SK-N-SH treated with all-trans-retinoic acid at 6 μM for 48 hours (cell line): ENCODE measurements around the gene UHRF1.

Source experiments
- ATAC-seq: fragments of 200-7000 bp; cut with Tn5 transposase; 3 replicates; pipeline ENCODE4 v1.9.1; 2020; ENCODE audit warnings: mild to moderate bottlenecking, moderate library complexity
- ARNTL ChIP-seq: fragments of 450-650 bp; formaldehyde crosslinking; IDR thresholded peaks from 2 replicates; pipeline ENCODE4 v1.5.0; 2020; ENCODE audit warnings: low read depth, mild to moderate bottlenecking, moderate library complexity, borderline replicate concordance
- BACH2 ChIP-seq: fragments of 250-450 bp; sonication (Bioruptor Pico); IDR thresholded peaks from 2 replicates; pipeline ENCODE4 v1.9.0; 2021; ENCODE audit warnings: mild to moderate bottlenecking, borderline replicate concordance
- CREB5 ChIP-seq: fragments of 250-450 bp; sonication (Bioruptor Pico); IDR thresholded peaks from 2 replicates; pipeline ENCODE4 v1.5.1; 2020; ENCODE audit warnings: low read depth, mild to moderate bottlenecking, moderate library complexity
- CSDC2 ChIP-seq: fragments of 250-450 bp; sonication (Bioruptor Pico); IDR thresholded peaks from 2 replicates; pipeline ENCODE4 v1.5.0; 2020; ENCODE audit warnings: mild to moderate bottlenecking, moderate library complexity
- CSRNP3 ChIP-seq: fragments of 250-450 bp; sonication (Bioruptor Pico); IDR thresholded peaks from 2 replicates; pipeline ENCODE4 v1.5.1; 2021; ENCODE audit warnings: mild to moderate bottlenecking, moderate library complexity
- ESRRG ChIP-seq: fragments of 250-450 bp; sonication (Bioruptor Pico); IDR thresholded peaks from 2 replicates; pipeline ENCODE4 v1.6.1; 2021; ENCODE audit warnings: mild to moderate bottlenecking
- GLIS3 ChIP-seq: fragments of 250-450 bp; sonication (Bioruptor Pico); IDR thresholded peaks from 2 replicates; pipeline ENCODE4 v1.5.0; 2020; ENCODE audit warnings: mild to moderate bottlenecking, moderate library complexity
- ISL1 ChIP-seq: fragments of 250-450 bp; sonication (Bioruptor Pico); IDR thresholded peaks from 2 replicates; pipeline ENCODE4 v2.1.2; 2022; ENCODE audit warnings: mild to moderate bottlenecking, moderate library complexity
- OSR1 ChIP-seq: fragments of 250-450 bp; sonication (Bioruptor Pico); IDR thresholded peaks from 2 replicates; pipeline ENCODE4 v1.8.0; 2022; ENCODE audit warnings: moderate library complexity, mild to moderate bottlenecking, inconsistent platforms
- PATZ1 ChIP-seq: fragments of 250-450 bp; sonication (Bioruptor Pico); IDR thresholded peaks from 2 replicates; pipeline ENCODE4 v1.8.0; 2020; ENCODE audit warnings: mild to moderate bottlenecking, moderate library complexity, borderline replicate concordance
- POU6F1 ChIP-seq: fragments of 250-450 bp; sonication (Bioruptor Pico); IDR thresholded peaks from 2 replicates; pipeline ENCODE4 v1.8.0; 2021; ENCODE audit warnings: low read depth, mild to moderate bottlenecking, moderate library complexity, borderline replicate concordance
- PPARA ChIP-seq: fragments of 250-450 bp; sonication (Bioruptor Pico); IDR thresholded peaks from 2 replicates; pipeline ENCODE4 v1.5.0; 2020; ENCODE audit warnings: mild to moderate bottlenecking, borderline replicate concordance
- RARB ChIP-seq: fragments of 250-450 bp; sonication (Bioruptor Pico); IDR thresholded peaks from 2 replicates; pipeline ENCODE4 v1.8.0; 2021; ENCODE audit warnings: mild to moderate bottlenecking, moderate library complexity
- SNAI2 ChIP-seq: fragments of 250-450 bp; sonication (Bioruptor Pico); IDR thresholded peaks from 2 replicates; pipeline ENCODE4 v1.5.0; 2020; ENCODE audit warnings: mild to moderate bottlenecking, moderate library complexity
- TCF4 ChIP-seq: fragments of 250-450 bp; sonication (Bioruptor Pico); IDR thresholded peaks from 2 replicates; pipeline ENCODE4 v1.8.0; 2021; ENCODE audit warnings: mild to moderate bottlenecking, moderate library complexity, borderline replicate concordance
- TOX ChIP-seq: fragments of 250-450 bp; sonication (Bioruptor Pico); IDR thresholded peaks from 2 replicates; pipeline ENCODE4 v1.8.0; 2021; ENCODE audit warnings: mild to moderate bottlenecking, moderate library complexity, borderline replicate concordance
- TSHZ2 ChIP-seq: fragments of 250-450 bp; sonication (Bioruptor Pico); IDR thresholded peaks from 2 replicates; pipeline ENCODE4 v1.5.0; 2020; ENCODE audit warnings: mild to moderate bottlenecking, moderate library complexity
- ZC3H10 ChIP-seq: fragments of 250-450 bp; sonication (Bioruptor Pico); IDR thresholded peaks from 2 replicates; pipeline ENCODE4 v1.5.1; 2021; ENCODE audit warnings: mild to moderate bottlenecking, moderate library complexity
- ZFP3 ChIP-seq: fragments of 250-450 bp; sonication (Bioruptor Pico); IDR thresholded peaks from 2 replicates; pipeline ENCODE4 v1.5.0; 2020; ENCODE audit warnings: mild to moderate bottlenecking, moderate library complexity
- ZFP30 ChIP-seq: fragments of 450-650 bp; formaldehyde crosslinking; IDR thresholded peaks from 2 replicates; pipeline ENCODE4 v1.5.0; 2022; ENCODE audit warnings: mild to moderate bottlenecking, moderate library complexity
- ZNF565 ChIP-seq: fragments of 450-650 bp; formaldehyde crosslinking; conservative IDR thresholded peaks from 2 replicates; pipeline ENCODE4 v1.5.0; 2020; ENCODE audit warnings: low read depth, mild to moderate bottlenecking, moderate library complexity
- ZNF70 ChIP-seq: fragments of 450-650 bp; formaldehyde crosslinking; IDR thresholded peaks from 2 replicates; pipeline ENCODE4 v1.5.0; 2020; ENCODE audit warnings: mild to moderate bottlenecking, moderate library complexity
- ZNF8 ChIP-seq: fragments of 450-650 bp; formaldehyde crosslinking; IDR thresholded peaks from 2 replicates; pipeline ENCODE4 v1.5.0; 2020; ENCODE audit warnings: mild to moderate bottlenecking, moderate library complexity

The UHRF1 gene

GRCh38 chr19:4991996-4992698, 82.8 kb downstream of the UHRF1 start:
- no peak for ATAC-seq
- TF ChIP-seq RARB (no peak), ZNF565 (no peak), PPARA (CRISPR knock-in tag) (no peak)

- no peak for ATAC-seq
- TF ChIP-seq TSHZ2 (CRISPR knock-in tag) (no peak), OSR1 (CRISPR knock-in tag) (no peak), RARB (no peak), ZNF565 (no peak), ESRRG (CRISPR knock-in tag) (no peak), ZNF8 (no peak), ZFP30 (CRISPR knock-in tag) (no peak), ARNTL (CRISPR knock-in tag) (no peak), ZFP3 (CRISPR knock-in tag) (no peak), GLIS3 (CRISPR knock-in tag) (no peak), PATZ1 (no peak), ISL1 (CRISPR knock-in tag) (no peak), ZNF70 (no peak), SNAI2 (CRISPR knock-in tag) (no peak), PPARA (CRISPR knock-in tag) (no peak), CSRNP3 (CRISPR knock-in tag) (no peak), BACH2 (CRISPR knock-in tag) (no peak), TCF4 (CRISPR knock-in tag) (no peak)
Measured at GRCh38 chr19:4993683-4994082, 84.4 kb downstream of the UHRF1 start.

GRCh38 chr19:4996701-4997100, 87.4 kb downstream of the UHRF1 start:
- no peak for ATAC-seq
- TF ChIP-seq GLIS3 (CRISPR knock-in tag) = no peak
- no peak for TF ChIP-seq POU6F1
- no peak for TF ChIP-seq ZNF565
- TF ChIP-seq ZC3H10 (CRISPR knock-in tag) = no peak

GRCh38 chr19:4997297-4997696, 88.0 kb downstream of the UHRF1 start:
- no peak for ATAC-seq
- TF ChIP-seq GLIS3 (CRISPR knock-in tag) (no peak), ZNF8 (no peak), RARB (no peak), ZFP3 (CRISPR knock-in tag) (no peak), CSDC2 (no peak), OSR1 (CRISPR knock-in tag) (no peak), TCF4 (CRISPR knock-in tag) (no peak), PPARA (CRISPR knock-in tag) (no peak), ARNTL (CRISPR knock-in tag) (no peak), POU6F1 (no peak), TOX (CRISPR knock-in tag) (no peak), CREB5 (no peak), TSHZ2 (CRISPR knock-in tag) (no peak)
